HG03571 (cell line): ENCODE data around the gene PLEKHG3.
"Not testable (repeated sequence)": the region's sequence is repeated elsewhere in the genome, so short reads cannot be mapped to it uniquely, and the experiment has no call there.

Experiments used
- ATAC-seq: cut with Tn5 transposase; IDR thresholded peaks from one replicate; pipeline ENCODE4 v1.9.1; 2021; ENCODE audit not compliant: unreplicated experiment

The PLEKHG3 gene

GRCh38 chr14:64686282-64686615, 18.0 kb upstream of the PLEKHG3 start:
- no peak for ATAC-seq

- no peak for ATAC-seq
Observed at GRCh38 chr14:64688031-64688430, 16.2 kb upstream of the PLEKHG3 start.

GRCh38 chr14:64688811-64689281, 15.4 kb upstream of the PLEKHG3 start:
- ATAC-seq = no peak

GRCh38 chr14:64689289-64689688, 14.9 kb upstream of the PLEKHG3 start:
- no peak for ATAC-seq

GRCh38 chr14:64690607-64691006, 13.6 kb upstream of the PLEKHG3 start:
- not testable (repeated sequence) for ATAC-seq

- no peak for ATAC-seq
Observed at GRCh38 chr14:64691376-64691775, 12.8 kb upstream of the PLEKHG3 start.

- no peak for ATAC-seq
Observed at GRCh38 chr14:64692189-64692985, 11.8 kb upstream of the PLEKHG3 start.

GRCh38 chr14:64692986-64693809, 11.0 kb upstream of the PLEKHG3 start:
- no peak for ATAC-seq

GRCh38 chr14:64693810-64694165, 10.4 kb upstream of the PLEKHG3 start:
- ATAC-seq = no peak

- no peak for ATAC-seq
Observed at GRCh38 chr14:64695071-64695470, 9.2 kb upstream of the PLEKHG3 start.

- ATAC-seq = no peak
Observed at GRCh38 chr14:64696355-64696857, 7.8 kb upstream of the PLEKHG3 start.

- no peak for ATAC-seq
Observed at GRCh38 chr14:64698903-64699302, 5.3 kb upstream of the PLEKHG3 start.

GRCh38 chr14:64700290-64700689, 3.9 kb upstream of the PLEKHG3 start:
- ATAC-seq = no peak

- ATAC-seq = no peak
Observed at GRCh38 chr14:64700894-64701293, 3.3 kb upstream of the PLEKHG3 start.

GRCh38 chr14:64701660-64702059, 2.6 kb upstream of the PLEKHG3 start:
- no peak for ATAC-seq

GRCh38 chr14:64702493-64703394, 1.5 kb upstream of the PLEKHG3 start:
- ATAC-seq = no peak

- no peak for ATAC-seq
Observed at GRCh38 chr14:64703395-64704142, 655 bp upstream of the PLEKHG3 start.

- no peak for ATAC-seq
Observed at GRCh38 chr14:64704743-64705380, 638 bp downstream of the PLEKHG3 start.

- no peak for ATAC-seq
Observed at GRCh38 chr14:64705381-64706118, 1.3 kb downstream of the PLEKHG3 start.
